Measurements from ENCODE around the gene SEPTIN12. TPM values are rescaled to one million over a fixed set of nuclear protein-coding genes. Genes with fewer than 3 reads are reported as not detected.

Gene SEPTIN12
- total and polyA plus RNA-seq, 2 donors (not counting 1 experiment from before 2014, with no cell fraction given): 0.07 TPM; not detected in 1

GRCh38 chr16:4788910-4789309 lies 765 bp upstream of the SEPTIN12 start:
- Histone ChIP-seq H3K4me2 (replicated peaks; ENCODE audit: low read depth, low read length, poor library complexity, severe bottlenecking) (no peak overlapping the region), H3K27ac (ENCODE audit: low read length in 2 of 2) (no peak overlapping the region), H4K20me1 (ENCODE audit: control insufficient read depth, insufficient read depth, low read length, poor library complexity, severe bottlenecking) (no peaks in the 10 kb centered on the region), H2AFZ (ENCODE audit: insufficient read depth, low read depth, low read length, poor library complexity, severe bottlenecking) (no peak overlapping the region), H3K27me3 (replicated peaks in 1 of 4; ENCODE audit: control extremely low read depth in 1 of 4, control insufficient read depth in 3 of 4, insufficient read depth in 4 of 4, low read length in 3 of 4) (peaks cover 0 to 6% (median 0%) of the 10 kb centered on the region in 4 experiments), H3K9ac (ENCODE audit: low read length) (no peak overlapping the region), H3K36me3 (replicated peaks in 1 of 2; ENCODE audit: control extremely low read depth in 1 of 2, control insufficient read depth in 1 of 2, extremely low read depth in 1 of 2, insufficient read depth in 2 of 2, low read length in 1 of 2) (no peaks in the 10 kb centered on the region), H3K4me1 (ENCODE audit: control insufficient read depth in 2 of 2, insufficient read depth in 2 of 2, low read length in 2 of 2) (no peaks in the 10 kb centered on the region), H3K79me2 (ENCODE audit: control insufficient read depth, insufficient read depth, low read length) (no peaks in the 10 kb centered on the region), H3K4me3 (ENCODE audit: control extremely low read depth in 1 of 5, extremely low read depth in 1 of 5, insufficient read depth in 1 of 5, low read depth in 2 of 5, low read length in 4 of 5) (no peak overlapping the region), H3K9me3 (ENCODE audit: control extremely low read depth in 1 of 3, control insufficient read depth in 2 of 3, insufficient read depth in 1 of 3, low read length in 2 of 3) (no peaks in the 10 kb centered on the region)
- Mint-ChIP-seq H3K4me1 (no peaks in the 10 kb centered on the region), H3K4me3 (no peak overlapping the region), H3K27me3 (no peaks in the 10 kb centered on the region), H3K9me3 (ENCODE audit: insufficient read depth) (no peaks in the 10 kb centered on the region), H3K27ac (no peak overlapping the region)
- TF ChIP-seq, protein P1, sequence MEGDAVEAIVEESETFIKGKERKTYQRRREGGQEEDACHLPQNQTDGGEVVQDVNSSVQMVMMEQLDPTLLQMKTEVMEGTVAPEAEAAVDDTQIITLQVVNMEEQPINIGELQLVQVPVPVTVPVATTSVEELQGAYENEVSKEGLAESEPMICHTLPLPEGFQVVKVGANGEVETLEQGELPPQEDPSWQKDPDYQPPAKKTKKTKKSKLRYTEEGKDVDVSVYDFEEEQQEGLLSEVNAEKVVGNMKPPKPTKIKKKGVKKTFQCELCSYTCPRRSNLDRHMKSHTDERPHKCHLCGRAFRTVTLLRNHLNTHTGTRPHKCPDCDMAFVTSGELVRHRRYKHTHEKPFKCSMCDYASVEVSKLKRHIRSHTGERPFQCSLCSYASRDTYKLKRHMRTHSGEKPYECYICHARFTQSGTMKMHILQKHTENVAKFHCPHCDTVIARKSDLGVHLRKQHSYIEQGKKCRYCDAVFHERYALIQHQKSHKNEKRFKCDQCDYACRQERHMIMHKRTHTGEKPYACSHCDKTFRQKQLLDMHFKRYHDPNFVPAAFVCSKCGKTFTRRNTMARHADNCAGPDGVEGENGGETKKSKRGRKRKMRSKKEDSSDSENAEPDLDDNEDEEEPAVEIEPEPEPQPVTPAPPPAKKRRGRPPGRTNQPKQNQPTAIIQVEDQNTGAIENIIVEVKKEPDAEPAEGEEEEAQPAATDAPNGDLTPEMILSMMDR (IDR thresholded peaks at IDR 0.05): no peak
- TF ChIP-seq EZH2 (IDR thresholded peaks at IDR 0.05; ENCODE audit: borderline replicate concordance, insufficient read depth, low read depth, low read length, poor library complexity, severe bottlenecking): no peak
- 92% methylated on average over 4 of the region's 7 CpGs for whole genome bisulfite sequencing (ENCODE audit: insufficient coverage)
- ATAC-seq (ENCODE audit: low read depth) (no peak), DNase-seq (no peak)
- ChIA-PET CTCF (no interaction called here), POLR2A (no interaction called here)
- intact Hi-C loops (cut with micrococcal nuclease): no loop called here

DNA sequence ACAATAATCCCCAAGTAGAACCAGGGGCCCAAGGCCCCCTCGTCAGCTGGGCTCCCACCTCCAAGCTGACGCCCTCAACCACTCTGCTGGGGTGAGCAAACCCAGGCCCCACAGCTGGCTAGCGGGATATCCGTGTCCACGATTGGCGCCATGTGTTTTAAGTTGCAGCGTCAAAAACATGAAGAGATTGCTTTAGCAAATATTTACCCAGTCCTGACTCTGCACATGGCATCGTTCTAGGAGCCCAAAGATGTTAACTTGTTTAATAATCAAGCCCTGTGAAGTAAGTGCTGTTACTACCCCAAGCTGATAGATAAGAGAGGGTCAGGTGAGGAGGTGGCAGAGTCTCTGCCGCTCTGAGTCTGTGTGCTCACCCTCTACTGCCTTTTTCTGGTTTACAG lies 344 bp upstream of the SEPTIN12 start:
- no peaks in the 10 kb centered on the region for H4K20me1 ChIP-seq (ENCODE audit: control insufficient read depth, insufficient read depth, low read length, poor library complexity, severe bottlenecking)
- peaks cover 0 to 6% (median 0%) of the 10 kb centered on the region in 4 experiments for H3K27me3 ChIP-seq (replicated peaks in 1 of 4; ENCODE audit: control extremely low read depth in 1 of 4, control insufficient read depth in 3 of 4, insufficient read depth in 4 of 4, low read length in 3 of 4)
- no peak overlapping the region for H3K4me3 ChIP-seq (ENCODE audit: control extremely low read depth in 1 of 5, extremely low read depth in 1 of 5, insufficient read depth in 1 of 5, low read depth in 2 of 5, low read length in 4 of 5)
- POLR2A ChIA-PET: no interaction called here
- Mint-ChIP-seq H3K4me1 (no peaks in the 10 kb centered on the region), H3K27ac (no peak overlapping the region), H3K9me3 (ENCODE audit: insufficient read depth) (no peaks in the 10 kb centered on the region), H3K4me3 (no peak overlapping the region), H3K27me3 (no peaks in the 10 kb centered on the region)
- intact Hi-C loops (cut with micrococcal nuclease): no loop called here
- DNase-seq (no peak), ATAC-seq (ENCODE audit: low read depth) (no peak)
- H3K4me2 ChIP-seq (replicated peaks; ENCODE audit: low read depth, low read length, poor library complexity, severe bottlenecking): no peak overlapping the region
- TF ChIP-seq, protein P1 (IDR thresholded peaks at IDR 0.05): no peak
- no peak for TF ChIP-seq EZH2 (IDR thresholded peaks at IDR 0.05; ENCODE audit: borderline replicate concordance, insufficient read depth, low read depth, low read length, poor library complexity, severe bottlenecking)
- H3K9ac ChIP-seq (ENCODE audit: low read length): no peak overlapping the region
- 87% methylated on average over 2 of the region's 9 CpGs for WGBS (ENCODE audit: insufficient coverage)
- H3K79me2 ChIP-seq (ENCODE audit: control insufficient read depth, insufficient read depth, low read length): no peaks in the 10 kb centered on the region
- H3K36me3 ChIP-seq (replicated peaks in 1 of 2; ENCODE audit: control extremely low read depth in 1 of 2, control insufficient read depth in 1 of 2, extremely low read depth in 1 of 2, insufficient read depth in 2 of 2, low read length in 1 of 2): no peaks in the 10 kb centered on the region
- no peaks in the 10 kb centered on the region for H3K9me3 ChIP-seq (ENCODE audit: control extremely low read depth in 1 of 3, control insufficient read depth in 2 of 3, insufficient read depth in 1 of 3, low read length in 2 of 3)
- no peak overlapping the region for H2AFZ ChIP-seq (ENCODE audit: insufficient read depth, low read depth, low read length, poor library complexity, severe bottlenecking)
- no peaks in the 10 kb centered on the region for H3K4me1 ChIP-seq (ENCODE audit: control insufficient read depth in 2 of 2, insufficient read depth in 2 of 2, low read length in 2 of 2)
- no peak overlapping the region for H3K27ac ChIP-seq (ENCODE audit: low read length in 2 of 2)
- CTCF ChIA-PET: no interaction called here

Data from B cell (primary cell).